Right forelimb (tissue), 1 donor: ENCODE results near the gene KRT8.
"Not testable (repeated sequence)": the region's sequence is repeated elsewhere in the genome, so short reads cannot be mapped to it uniquely, and the experiment has no call there.

ENCODE experiments used
- DNase-seq: peaks from one replicate; pipeline ENCODE4 v3.0.0-alpha.2; 2018

KRT8 gene

DNA sequence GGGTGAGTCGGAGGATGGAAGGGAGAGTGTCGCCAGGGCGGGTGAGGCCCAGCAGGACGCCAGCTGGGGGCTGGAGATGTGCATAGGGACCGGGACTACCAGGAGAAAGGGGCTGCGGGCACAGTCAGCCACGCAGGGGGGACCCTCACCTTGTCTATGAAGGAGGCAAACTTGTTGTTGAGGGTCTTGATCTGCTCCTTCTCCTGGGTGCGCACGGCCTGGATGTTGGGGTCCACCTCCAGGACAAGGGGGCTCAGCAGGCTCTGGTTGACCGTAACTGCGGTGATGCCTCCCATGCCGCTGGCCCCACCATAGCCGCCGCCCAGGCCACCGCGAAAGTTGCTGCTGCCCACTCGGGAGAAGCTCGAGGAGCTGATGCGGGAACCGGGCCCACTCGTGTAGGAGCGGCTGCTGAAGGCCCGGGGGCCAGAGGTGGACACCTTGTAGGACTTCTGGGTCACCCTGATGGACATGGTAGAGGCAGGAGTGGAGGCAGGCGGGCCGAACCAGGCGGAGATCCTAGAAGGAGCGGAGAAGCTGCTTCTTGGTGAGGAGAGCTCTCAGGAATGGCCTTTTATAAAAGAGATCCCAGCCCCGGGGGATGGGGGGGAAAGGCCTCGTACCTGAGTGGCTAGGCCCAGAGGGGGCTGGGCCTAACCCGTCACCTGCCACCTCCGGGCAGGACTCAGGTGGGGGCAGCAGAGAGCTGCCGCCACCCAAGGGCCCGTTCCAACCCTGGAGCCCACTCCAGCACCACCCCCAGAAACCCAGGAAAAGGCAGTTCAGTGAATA is at the start of gene KRT8:
TSS of gene KRT8 (minus strand) at position 568 of the 792 bp plus-strand sequence. CDS start at position 473, 95 bp downstream.
- not testable (repeated sequence) for DNase-seq

DNA sequence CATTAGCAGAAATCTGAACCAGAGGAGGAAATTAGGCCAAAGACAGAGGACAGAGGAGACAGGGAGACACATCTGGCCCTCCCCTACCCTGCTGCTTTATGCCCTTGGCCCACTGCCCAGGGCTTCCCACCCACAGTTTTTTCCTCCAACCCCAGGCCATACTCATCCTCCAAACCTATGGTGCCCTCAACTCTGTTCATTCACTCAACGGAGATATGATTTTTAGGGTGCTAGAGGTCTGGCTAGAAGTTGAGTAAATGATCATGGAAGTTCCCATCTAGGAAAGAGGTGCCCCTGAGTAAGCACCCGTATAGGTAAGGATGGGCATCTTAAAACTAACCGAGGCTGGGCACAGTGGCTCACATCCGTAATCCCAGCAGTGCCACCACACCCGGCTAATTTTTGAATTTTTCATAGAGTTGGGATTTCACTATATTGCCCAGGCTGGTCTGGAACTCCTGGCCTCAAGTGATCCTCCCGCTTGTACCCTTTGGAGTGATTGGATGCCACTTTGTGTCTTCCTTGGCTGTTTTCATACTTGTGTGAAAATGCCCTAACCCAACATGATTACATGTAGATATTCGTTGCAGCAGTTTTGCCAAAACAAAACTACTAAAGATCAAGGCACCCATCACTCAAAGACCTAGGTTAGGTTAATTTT is 48.4 kb upstream of the KRT8 start:
- no peak for DNase-seq

DNA sequence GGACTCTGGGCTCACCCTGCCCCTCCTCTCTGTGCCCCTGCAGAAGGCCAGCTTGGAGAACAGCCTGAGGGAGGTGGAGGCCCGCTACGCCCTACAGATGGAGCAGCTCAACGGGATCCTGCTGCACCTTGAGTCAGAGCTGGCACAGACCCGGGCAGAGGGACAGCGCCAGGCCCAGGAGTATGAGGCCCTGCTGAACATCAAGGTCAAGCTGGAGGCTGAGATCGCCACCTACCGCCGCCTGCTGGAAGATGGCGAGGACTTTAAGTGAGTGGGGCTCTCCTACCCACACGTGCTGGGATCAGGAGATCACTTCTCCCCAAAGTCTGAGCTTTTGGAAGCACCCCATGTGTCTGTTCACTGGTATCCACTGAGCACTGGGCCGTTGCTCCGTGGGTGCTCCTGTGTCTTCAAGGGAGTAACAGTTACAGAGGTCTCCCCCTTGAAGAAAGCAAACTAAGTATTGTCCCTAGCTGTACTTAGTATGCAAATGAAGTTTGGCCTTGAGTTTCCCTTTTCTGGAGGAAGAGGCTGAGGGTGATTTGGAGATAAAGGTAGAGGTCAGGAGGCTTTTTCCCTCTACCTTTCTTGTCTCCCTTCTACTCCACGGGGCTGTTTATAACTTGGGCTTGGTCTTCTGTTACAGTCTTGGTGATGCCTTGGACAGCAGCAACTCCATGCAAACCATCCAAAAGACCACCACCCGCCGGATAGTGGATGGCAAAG is 47.4 kb upstream of the KRT8 start:
- no peak for DNase-seq

GRCh38 chr12:52951640-52952039 is 46.8 kb upstream of the KRT8 start:
- DNase-seq: no peak

GRCh38 chr12:52951126-52951525 is 46.2 kb upstream of the KRT8 start:
- DNase-seq: no peak

DNA sequence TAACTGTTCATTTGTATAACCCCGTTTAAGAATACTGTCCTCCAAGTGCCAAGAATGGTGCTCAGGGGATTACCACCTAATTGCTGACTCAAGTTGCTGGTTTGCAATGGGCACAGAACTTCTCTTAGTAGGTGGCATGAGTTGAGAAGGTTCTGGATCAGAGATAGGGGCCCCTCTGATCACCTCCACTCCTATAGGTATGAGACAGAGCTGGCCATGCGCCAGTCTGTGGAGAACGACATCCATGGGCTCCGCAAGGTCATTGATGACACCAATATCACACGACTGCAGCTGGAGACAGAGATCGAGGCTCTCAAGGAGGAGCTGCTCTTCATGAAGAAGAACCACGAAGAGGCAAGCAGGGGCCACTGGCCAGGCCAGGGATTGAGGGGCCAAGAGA is 45.7 kb upstream of the KRT8 start:
- DNase-seq: no peak

GRCh38 chr12:52949413-52950331 is 44.8 kb upstream of the KRT8 start:
- no peak for DNase-seq

- no peak for DNase-seq
Measured at GRCh38 chr12:52947738-52948423, 43.0 kb upstream of the KRT8 start.

DNA sequence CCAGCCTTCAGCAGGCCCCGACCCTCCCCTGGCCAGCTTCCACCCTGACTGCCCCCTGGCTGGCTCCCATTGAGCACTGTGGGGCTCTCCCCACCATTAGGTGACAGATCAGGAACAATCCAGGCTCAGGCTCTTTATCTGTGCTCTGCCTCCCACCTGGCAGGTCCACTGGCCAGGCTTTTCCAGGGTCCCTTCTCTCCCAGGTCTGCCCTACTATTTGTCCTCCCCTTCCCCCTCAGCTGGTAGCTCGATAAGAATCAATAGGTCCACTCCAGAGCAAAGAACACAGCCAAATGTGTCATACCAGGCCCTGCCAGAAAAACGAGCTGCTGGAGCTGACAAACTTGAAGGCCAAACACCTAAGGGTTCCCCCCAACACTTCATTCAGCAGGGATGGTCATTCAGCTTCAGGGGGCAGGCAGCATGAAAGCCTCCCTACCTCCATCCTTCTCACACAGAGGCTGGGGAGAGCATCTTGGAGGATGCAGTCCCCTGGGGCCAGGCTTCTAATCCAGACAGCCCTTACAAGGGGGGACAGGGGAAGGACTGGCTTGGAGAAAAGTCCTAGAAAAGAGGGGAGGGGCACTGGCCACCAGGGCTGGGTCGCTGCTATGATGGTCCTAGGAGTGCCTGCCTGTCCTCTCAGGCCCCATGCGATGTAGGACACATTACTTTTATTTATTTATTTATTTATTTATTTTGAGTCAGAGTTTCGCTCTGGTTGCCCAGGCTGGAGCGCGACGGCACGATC is 42.1 kb upstream of the KRT8 start:
- DNase-seq: no peak

- DNase-seq: no peak
Measured at GRCh38 chr12:52946334-52946733, 41.5 kb upstream of the KRT8 start.

GRCh38 chr12:52945389-52946232 is 40.7 kb upstream of the KRT8 start:
- DNase-seq: no peak

DNA sequence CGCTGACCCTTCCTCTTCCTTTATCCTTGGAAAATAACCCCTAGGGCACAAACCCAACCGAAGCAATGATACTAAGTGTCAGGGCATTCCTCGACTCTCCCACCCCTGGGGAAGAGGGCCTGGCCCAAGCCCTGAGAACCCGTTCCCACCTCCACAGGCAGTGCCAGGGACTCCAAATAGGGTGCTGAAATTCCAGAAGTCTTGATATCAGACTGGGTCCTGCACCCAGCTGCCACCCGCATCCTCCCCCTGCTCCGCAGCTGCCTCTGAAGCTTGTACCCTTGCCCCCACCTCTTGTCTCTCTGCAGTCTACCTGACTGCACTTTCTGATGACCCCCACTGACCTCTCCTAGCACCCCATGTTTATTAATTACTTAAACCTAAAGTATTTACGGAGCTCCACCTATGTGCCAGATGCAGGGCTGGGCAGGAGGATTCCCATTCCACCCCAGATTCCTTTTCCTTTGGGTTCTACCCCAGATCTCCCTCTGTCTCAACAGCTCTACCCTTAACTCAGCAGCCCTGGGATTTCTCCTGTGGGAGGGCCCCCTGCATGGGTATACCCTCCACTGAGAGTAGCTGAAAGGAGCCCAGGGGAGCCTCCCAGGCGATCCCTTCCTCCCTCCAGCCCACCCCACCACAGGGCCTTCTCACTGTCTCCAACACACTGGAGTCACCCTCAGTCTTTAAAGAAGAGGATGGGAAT is 40.0 kb upstream of the KRT8 start:
- DNase-seq: no peak

DNA sequence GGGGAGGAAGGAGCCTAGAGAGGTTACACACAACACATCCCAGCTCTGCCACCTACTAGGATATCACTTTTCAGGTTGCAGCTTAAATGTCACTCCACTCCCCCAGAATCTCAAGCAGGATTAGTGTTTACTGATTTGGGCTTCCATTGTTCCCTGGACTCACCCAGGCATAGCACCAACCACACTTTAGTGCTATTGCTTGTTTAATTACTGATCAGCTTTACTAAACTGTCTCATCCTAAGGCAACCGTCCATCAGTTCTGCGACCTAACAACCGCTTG is 38.0 kb upstream of the KRT8 start:
- DNase-seq: no peak

DNA sequence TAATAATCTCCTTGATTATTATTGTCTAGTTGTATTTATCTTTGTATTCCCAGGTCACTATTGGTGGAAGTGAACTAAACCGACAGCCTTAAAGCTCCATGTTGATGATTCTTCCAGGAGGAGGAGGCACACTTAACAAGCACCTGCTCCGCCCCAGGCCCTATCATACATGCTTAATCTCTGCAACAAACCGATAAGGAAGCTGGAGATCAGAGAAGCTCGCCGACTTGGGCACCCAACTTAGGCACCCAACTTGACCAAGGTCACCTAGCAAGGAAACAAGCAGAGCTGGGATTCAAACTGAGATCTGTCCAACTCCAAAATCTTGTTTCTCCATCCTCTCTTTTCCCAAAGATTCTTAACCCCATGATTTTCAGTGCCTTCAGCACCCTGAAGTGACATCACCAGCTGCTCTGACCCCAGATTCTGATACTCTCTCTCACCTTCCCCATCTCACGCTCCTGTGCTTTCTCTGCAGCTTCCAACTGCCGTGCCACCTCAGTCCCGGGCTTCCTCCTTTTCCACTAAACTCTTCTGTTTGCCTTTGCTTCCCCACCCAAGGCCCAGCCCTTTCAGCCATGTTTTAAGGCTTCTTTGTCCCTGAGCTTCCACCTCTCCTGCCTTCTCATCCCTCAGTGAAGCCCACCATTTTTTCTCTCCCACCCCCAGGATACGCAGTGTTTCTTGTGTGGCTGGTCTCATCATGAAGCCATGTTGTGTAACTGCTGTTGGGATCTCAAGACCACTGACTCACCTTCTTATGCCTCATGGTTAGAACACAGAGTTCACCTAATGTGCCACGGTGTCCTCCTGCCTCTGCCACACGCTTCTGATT is 37.4 kb upstream of the KRT8 start:
- no peak for DNase-seq

- peak; percentile 7 for DNase-seq
Measured at GRCh38 chr12:52929538-52929937, 24.7 kb upstream of the KRT8 start.

GRCh38 chr12:52927964-52928363 is 23.1 kb upstream of the KRT8 start:
- DNase-seq: no peak

DNA sequence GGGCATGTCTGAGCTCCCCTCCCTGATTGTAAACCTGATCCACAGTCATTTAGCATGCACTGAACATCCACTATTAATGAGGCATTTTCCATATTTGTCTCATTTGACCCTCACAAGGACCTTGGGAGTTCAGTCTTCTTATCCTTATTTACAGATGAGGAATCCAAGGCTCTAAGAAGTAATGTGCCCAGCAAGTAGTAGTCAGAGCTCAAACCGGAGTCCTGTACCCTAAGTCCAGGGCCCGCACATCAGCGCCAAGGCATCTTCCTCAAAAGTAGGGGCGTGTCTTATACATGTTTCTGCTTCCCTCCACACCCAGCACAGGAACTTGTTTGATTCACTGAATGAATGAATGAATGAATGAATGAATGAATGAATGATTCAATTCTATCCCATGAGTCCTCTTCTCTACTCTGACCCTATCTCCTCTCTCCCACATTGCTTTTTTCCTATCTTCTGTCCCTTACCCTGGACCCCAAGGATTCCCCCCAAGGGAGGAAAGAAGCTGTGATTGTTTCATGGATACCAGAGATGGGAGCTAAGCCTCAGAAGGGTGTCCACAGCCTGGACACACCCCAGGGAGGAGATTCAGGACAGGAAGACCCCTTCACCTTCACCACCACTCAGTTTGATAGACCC is 21.8 kb upstream of the KRT8 start:
- DNase-seq: no peak
